Activated B cell treated with CpG ODN at 0.5 μM for 24 hours (primary cell): Measurements from ENCODE around the gene CMTR1. TPM values are rescaled to one million over a fixed set of nuclear protein-coding genes. Genes with fewer than 3 reads are reported as not detected.

Experiments used
- ATAC-seq: fragments of 200-7000 bp; cut with Tn5 transposase; one replicate; pipeline ENCODE4 v1.10.0; 2021; ENCODE audit warnings: low read depth, mild to moderate bottlenecking, moderate library complexity
- CTCF ChIA-PET: fragments of 350-600 bp; sonication (Branson Sonifier 250); formaldehyde crosslinking; loops from one replicate; lab custom pipeline; 2021; ENCODE audit warnings: antibody characterized with exemption; lab: Charles Lee
- POLR2A ChIA-PET: fragments of 350-600 bp; sonication (Branson Sonifier 250); formaldehyde crosslinking; loops from one replicate; lab custom pipeline; 2021; ENCODE audit warnings: antibody characterized with exemption; lab: Charles Lee
- DNase-seq: peaks from one replicate; pipeline ENCODE4 v3.0.0; 2022
- H3K27ac Mint-ChIP-seq: one replicate; pipeline ENCODE4 v1.8.0; 2020; ENCODE audit warnings: mixed read lengths
- H3K27me3 Mint-ChIP-seq: one replicate; pipeline ENCODE4 v1.8.0; 2021; ENCODE audit warnings: mixed read lengths
- H3K36me3 Mint-ChIP-seq: one replicate; pipeline ENCODE4 v1.8.0; 2021; ENCODE audit warnings: low read depth, mixed read lengths
- H3K4me1 Mint-ChIP-seq: one replicate; pipeline ENCODE4 v1.8.0; 2021; ENCODE audit warnings: mixed read lengths
- H3K4me3 Mint-ChIP-seq: one replicate; pipeline ENCODE4 v1.8.0; 2020; ENCODE audit warnings: mild to moderate bottlenecking, mixed read lengths
- H3K9me3 Mint-ChIP-seq: one replicate; pipeline ENCODE4 v1.8.0; 2020; ENCODE audit warnings: mixed read lengths
- intact Hi-C: fragments of 100-400 bp; cut with micrococcal nuclease; formaldehyde crosslinking; loops from one replicate; pipeline ENCODE4 v1.15.1; 2024
- total RNA-seq: library from RNA; stranded (reverse); gene quantifications from 2 replicates; pipeline ENCODE4 v1.2.3, GENCODE V29; 2022
- TF ChIP-seq, protein P1 (sequence below): fragments of 200-600 bp; IDR thresholded peaks from one replicate; pipeline ENCODE4 v1.8.0; 2022; ENCODE audit warnings: antibody characterized with exemption, mild to moderate bottlenecking

The CMTR1 gene
- total RNA-seq, 1 donor from 2014 or later = 65.7 TPM

DNA sequence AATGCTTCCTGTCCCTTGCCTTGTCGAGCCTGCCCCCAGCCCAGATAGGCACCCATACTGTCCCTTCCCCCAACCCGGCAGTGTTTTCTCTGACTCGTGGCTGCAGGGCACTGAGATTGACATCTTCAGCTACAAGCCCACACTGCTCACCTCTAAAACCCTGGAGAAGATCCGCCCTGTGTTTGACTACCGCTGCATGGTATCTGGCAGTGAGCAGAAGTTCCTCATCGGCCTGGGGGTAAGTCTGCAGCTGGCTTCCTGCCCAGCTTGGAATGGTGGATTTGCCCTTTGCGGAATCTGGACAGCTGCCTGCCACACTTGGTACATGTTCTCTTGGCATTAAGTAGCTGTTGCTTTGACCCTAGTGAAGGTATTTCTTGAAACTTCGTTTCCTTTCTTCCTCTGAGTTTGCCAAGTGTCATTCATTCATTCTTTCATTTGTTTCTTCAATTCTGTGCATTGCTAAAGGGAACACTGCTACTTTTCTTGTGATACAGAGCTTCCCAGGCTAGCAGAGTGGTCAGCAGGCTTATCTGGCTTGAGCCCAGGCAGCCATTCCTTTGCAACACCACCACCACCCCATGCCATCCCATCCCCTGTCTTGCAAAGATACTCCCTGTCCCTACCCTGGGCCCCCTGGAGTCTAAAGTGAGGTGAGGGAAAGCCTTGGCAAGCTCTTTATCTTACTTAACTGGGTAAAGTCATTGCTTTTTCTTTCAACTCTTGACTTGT lies 40.5 kb downstream of the CMTR1 start:
- ChIA-PET CTCF (interaction anchor here (1.5 kb wide), 1 partner anchor 219 kb away, joined by 5 read pairs; no protein-coding TSS in a partner anchor), POLR2A (interaction anchor here (0.6 kb wide), 1 partner anchor 533 kb away, joined by 6 read pairs; no protein-coding TSS in a partner anchor)
- DNase-seq = no peak
- no peak for ATAC-seq
- TF ChIP-seq, protein P1, sequence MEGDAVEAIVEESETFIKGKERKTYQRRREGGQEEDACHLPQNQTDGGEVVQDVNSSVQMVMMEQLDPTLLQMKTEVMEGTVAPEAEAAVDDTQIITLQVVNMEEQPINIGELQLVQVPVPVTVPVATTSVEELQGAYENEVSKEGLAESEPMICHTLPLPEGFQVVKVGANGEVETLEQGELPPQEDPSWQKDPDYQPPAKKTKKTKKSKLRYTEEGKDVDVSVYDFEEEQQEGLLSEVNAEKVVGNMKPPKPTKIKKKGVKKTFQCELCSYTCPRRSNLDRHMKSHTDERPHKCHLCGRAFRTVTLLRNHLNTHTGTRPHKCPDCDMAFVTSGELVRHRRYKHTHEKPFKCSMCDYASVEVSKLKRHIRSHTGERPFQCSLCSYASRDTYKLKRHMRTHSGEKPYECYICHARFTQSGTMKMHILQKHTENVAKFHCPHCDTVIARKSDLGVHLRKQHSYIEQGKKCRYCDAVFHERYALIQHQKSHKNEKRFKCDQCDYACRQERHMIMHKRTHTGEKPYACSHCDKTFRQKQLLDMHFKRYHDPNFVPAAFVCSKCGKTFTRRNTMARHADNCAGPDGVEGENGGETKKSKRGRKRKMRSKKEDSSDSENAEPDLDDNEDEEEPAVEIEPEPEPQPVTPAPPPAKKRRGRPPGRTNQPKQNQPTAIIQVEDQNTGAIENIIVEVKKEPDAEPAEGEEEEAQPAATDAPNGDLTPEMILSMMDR = no peak
- H3K27me3 Mint-ChIP-seq = no peaks in the 10 kb centered on the region
- H3K4me3 Mint-ChIP-seq = no peak overlapping the region
- H3K9me3 Mint-ChIP-seq = no peaks in the 10 kb centered on the region
- peaks cover 90% of the 10 kb centered on the region for H3K36me3 Mint-ChIP-seq
- no peaks in the 10 kb centered on the region for H3K4me1 Mint-ChIP-seq
- H3K27ac Mint-ChIP-seq = peak overlapping the region; percentile 6
- intact Hi-C loops = no loop called here

DNA sequence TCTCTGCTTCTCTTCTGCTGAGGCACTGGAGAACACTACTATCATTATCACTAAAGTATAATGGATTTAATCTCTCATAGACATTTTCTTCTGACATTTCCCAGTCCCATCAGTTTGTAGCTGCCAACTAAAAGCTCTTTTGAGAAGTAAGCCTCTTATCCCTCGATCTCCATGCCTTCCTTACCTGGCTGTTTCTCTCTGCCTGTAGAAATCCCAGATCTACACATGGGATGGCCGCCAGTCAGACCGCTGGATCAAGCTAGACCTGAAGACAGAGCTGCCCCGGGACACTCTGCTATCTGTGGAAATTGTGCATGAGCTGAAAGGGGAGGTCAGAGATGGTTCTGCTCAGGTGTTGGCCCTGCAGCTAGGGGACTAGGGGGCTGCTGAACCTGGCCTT lies 41.3 kb downstream of the CMTR1 start:
- ChIA-PET POLR2A (interaction anchor here (0.6 kb wide), 1 partner anchor 532 kb away, joined by 6 read pairs; no protein-coding TSS in a partner anchor), CTCF (interaction anchor here (1.5 kb wide), 1 partner anchor 218 kb away, joined by 5 read pairs; no protein-coding TSS in a partner anchor)
- Mint-ChIP-seq H3K27ac (no peak overlapping the region), H3K27me3 (no peaks in the 10 kb centered on the region), H3K4me1 (no peaks in the 10 kb centered on the region), H3K4me3 (no peak overlapping the region), H3K36me3 (peaks cover 93% of the 10 kb centered on the region), H3K9me3 (no peaks in the 10 kb centered on the region)
- no peak for ATAC-seq
- no peak for DNase-seq
- intact Hi-C loops = no loop called here
- TF ChIP-seq, protein P1 = no peak

DNA sequence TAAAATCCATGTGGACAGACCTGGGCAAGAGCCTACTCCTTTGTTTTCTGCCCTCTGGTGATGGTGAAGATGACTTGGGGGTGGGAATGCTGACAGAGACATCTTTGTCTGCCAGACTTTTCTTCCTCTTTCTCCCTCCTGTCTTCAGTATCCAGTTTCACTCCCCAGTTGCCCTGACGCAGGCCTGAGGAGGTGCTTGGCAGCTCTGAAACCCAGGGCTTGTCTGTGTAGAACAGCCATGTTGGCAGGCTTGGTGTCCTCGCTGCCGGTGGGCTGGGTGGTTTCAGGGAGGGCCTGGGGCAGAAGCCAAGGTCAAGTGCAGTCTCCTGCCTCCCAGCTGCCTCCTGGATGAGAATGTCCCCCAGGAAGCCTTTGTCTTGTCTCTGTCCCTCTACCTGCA lies 44.2 kb downstream of the CMTR1 start:
- CTCF ChIA-PET = no interaction called here
- H3K36me3 Mint-ChIP-seq = peaks cover 91% of the 10 kb centered on the region
- no peak for DNase-seq
- no peaks in the 10 kb centered on the region for H3K4me1 Mint-ChIP-seq
- no peak for ATAC-seq
- POLR2A ChIA-PET = no interaction called here
- H3K9me3 Mint-ChIP-seq = no peaks in the 10 kb centered on the region
- no peak overlapping the region for H3K4me3 Mint-ChIP-seq
- no peaks in the 10 kb centered on the region for H3K27me3 Mint-ChIP-seq
- intact Hi-C loops = no loop called here
- TF ChIP-seq, protein P1 = no peak
- no peak overlapping the region for H3K27ac Mint-ChIP-seq

DNA sequence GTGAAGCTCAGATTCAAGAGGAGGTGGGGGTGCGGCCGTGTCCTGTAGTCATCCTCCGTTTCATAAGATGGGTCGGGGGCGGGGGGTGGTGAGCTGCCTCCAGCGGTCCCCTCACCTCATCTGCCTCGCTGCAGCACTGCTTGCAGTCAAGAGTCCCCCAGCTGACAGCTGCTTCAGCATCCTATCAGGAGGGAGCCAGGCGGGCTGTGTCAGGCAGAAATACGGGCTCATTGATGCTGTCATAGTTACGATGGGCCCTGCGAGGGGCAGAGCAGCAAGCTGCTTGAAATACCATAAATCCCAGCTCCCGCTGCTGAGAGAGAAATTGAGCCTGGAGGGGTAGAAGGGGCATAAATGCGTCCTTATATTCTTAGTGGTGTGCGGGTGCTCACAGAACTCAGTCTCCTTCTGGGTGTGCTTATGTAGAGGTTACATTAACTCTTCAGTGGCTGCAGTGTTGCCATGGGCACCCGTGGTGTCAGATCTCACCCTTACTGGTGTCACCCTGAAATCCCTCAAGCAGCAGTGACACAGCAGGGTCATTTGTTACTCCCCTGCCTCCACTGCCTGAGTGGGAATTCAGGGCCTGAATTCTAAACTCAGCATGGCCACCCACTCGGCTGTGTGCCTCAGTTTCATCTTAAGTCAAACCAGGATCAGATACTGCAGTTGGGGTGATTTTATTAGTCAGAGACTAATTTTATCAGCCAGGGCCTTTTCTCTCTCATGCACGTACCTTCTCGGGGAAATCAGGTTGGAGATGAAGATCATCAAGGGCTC lies 44.8 kb downstream of the CMTR1 start:
- no peak overlapping the region for H3K27ac Mint-ChIP-seq
- H3K9me3 Mint-ChIP-seq = no peaks in the 10 kb centered on the region
- no peak overlapping the region for H3K4me3 Mint-ChIP-seq
- POLR2A ChIA-PET = no interaction called here
- peaks cover 91% of the 10 kb centered on the region for H3K36me3 Mint-ChIP-seq
- ATAC-seq (no peak), DNase-seq (no peak)
- no peaks in the 10 kb centered on the region for H3K4me1 Mint-ChIP-seq
- CTCF ChIA-PET = no interaction called here
- TF ChIP-seq, protein P1 = no peak
- intact Hi-C loops = no loop called here
- H3K27me3 Mint-ChIP-seq = no peaks in the 10 kb centered on the region

DNA sequence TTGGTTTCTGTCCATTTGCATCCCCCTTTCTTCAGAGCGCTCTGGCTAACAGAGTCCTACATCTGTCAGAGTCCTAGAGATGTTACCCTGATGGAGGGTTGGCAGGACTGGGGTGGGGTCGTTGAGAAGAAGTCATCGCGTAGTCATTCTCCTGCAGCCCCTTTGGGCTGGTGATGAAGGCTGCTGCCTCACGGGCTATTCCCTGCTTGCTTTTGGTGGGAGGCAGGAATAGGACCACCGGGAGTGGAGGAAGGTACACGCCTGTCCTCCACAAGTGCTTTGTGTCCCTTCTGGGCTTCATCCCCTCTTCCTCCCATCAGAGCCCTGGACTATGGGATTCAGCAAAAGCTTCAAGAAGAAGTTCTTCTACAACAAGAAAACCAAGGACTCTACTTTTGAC lies 45.8 kb downstream of the CMTR1 start:
- Mint-ChIP-seq H3K36me3 (peaks cover 87% of the 10 kb centered on the region), H3K4me1 (no peaks in the 10 kb centered on the region), H3K27me3 (no peaks in the 10 kb centered on the region), H3K27ac (no peak overlapping the region), H3K4me3 (no peak overlapping the region), H3K9me3 (no peaks in the 10 kb centered on the region)
- no peak for DNase-seq
- CTCF ChIA-PET = no interaction called here
- POLR2A ChIA-PET = no interaction called here
- no peak for ATAC-seq
- TF ChIP-seq, protein P1 = no peak
- intact Hi-C loops = no loop called here
